ENCODE results near the gene HTR3E. TPM values are rescaled to one million over a fixed set of nuclear protein-coding genes. Genes with fewer than 3 reads are reported as not detected.

The HTR3E gene
- polyA plus RNA-seq, 2 of the 4 experiments (the other 2 are of a cell fraction): not detected

GRCh38 chr3:184126006-184126405 lies 29.1 kb downstream of the HTR3E start:
- no peaks in the 10 kb centered on the region for H3K9me3 ChIP-seq
- ChIA-PET POLR2A (no interaction called here), CTCF (no interaction called here)
- ATAC-seq (no peak), DNase-seq (ENCODE audit: low read depth in 1 of 2, low spot score in 1 of 2) (no peak), FAIRE-seq (no peak)
- no peak for TF ChIP-seq HOXB5 (CRISPR knock-in tag; IDR thresholded peaks at IDR 0.05)
- TF ChIP-seq MAX (IDR thresholded peaks at IDR 0.05): no peak
- no peak for TF ChIP-seq CBX8 (IDR thresholded peaks at IDR 0.05)
- no peak for TF ChIP-seq EHMT2 (IDR thresholded peaks at IDR 0.05; ENCODE audit: low read depth)
- TF ChIP-seq JUN (IDR thresholded peaks at IDR 0.05): no peak
- TF ChIP-seq CHD4 (IDR thresholded peaks at IDR 0.05; ENCODE audit: borderline replicate concordance): no peak
- no peak for TF ChIP-seq RCOR1 (IDR thresholded peaks at IDR 0.05; ENCODE audit: low read depth, low read length)
- no peak overlapping the region for H3K4me3 ChIP-seq
- no peak overlapping the region for H3K27ac ChIP-seq
- H3K4me1 ChIP-seq: no peaks in the 10 kb centered on the region
- 36% methylated on average over 3 of the region's 3 CpGs for WGBS (ENCODE audit: missing lambda C conversion rate)
- H3K4me2 ChIP-seq: no peak overlapping the region

- peak in 1 of 2 experiments; percentile 27 for DNase-seq (ENCODE audit: low read depth in 1 of 2, low spot score in 1 of 2)
- TF ChIP-seq NPAS2 (CRISPR knock-in tag; IDR thresholded peaks at IDR 0.05; ENCODE audit: borderline replicate concordance) (no peak), FOSB (CRISPR knock-in tag; IDR thresholded peaks at IDR 0.05) (no peak), RAD21 (conservative IDR thresholded peaks at IDR 0.05 in 1 of 2, IDR thresholded peaks at IDR 0.05 in 1 of 2) (peak in 1 of 2 experiments; percentile 29; a peak in 2 of 5 replicates), SREBF2 (IDR thresholded peaks at IDR 0.05) (no peak)
- Histone ChIP-seq H3K4me1 (peaks cover 5% of the 10 kb centered on the region; the same call in 1 of the 3 replicates), H3K27ac (no peak overlapping the region), H3K4me3 (no peak overlapping the region), H3K9me3 (no peaks in the 10 kb centered on the region), H3K4me2 (no peak overlapping the region)
- FAIRE-seq: no peak
- peak; percentile 66 to 88; a peak in 4 of 6 replicates for ATAC-seq
- 15% methylated on average over 2 of the region's 2 CpGs for WGBS (ENCODE audit: missing lambda C conversion rate)
- CTCF ChIA-PET: no interaction called here
- POLR2A ChIA-PET: no interaction called here
These were observed 32.1 kb downstream of the HTR3E start for GRCh38 chr3:184129012-184129411.

- peaks cover 12% of the 10 kb centered on the region; the same call in 2 of the 3 replicates for H3K4me1 ChIP-seq
- no peaks in the 10 kb centered on the region for H3K9me3 ChIP-seq
- WGBS (ENCODE audit: missing lambda C conversion rate): 91% methylated on average over 4 of the region's 4 CpGs
- POLR2A ChIA-PET: no interaction called here
- peak; percentile 79 for TF ChIP-seq MAFK (IDR thresholded peaks at IDR 0.05; ENCODE audit: partially characterized antibody)
- no peak for TF ChIP-seq MAX (IDR thresholded peaks at IDR 0.05)
- no peak for DNase-seq (ENCODE audit: low read depth in 1 of 2, low spot score in 1 of 2)
- no peak overlapping the region for H3K4me3 ChIP-seq
- no peak overlapping the region for H3K4me2 ChIP-seq
- ATAC-seq: no peak
- FAIRE-seq: no peak
- H3K27ac ChIP-seq: no peak overlapping the region
- CTCF ChIA-PET: interaction anchor here (2.6 kb wide), 1 partner anchor 93 kb away, joined by 7 read pairs; no protein-coding TSS in a partner anchor
These were observed 36.1 kb downstream of the HTR3E start for GRCh38 chr3:184132945-184133344.

- 3% methylated on average over 32 of the region's 37 CpGs for WGBS (ENCODE audit: missing lambda C conversion rate)
- Histone ChIP-seq H3K4me3 (peak overlapping the region; percentile 99), H3K4me1 (peaks cover 12% of the 10 kb centered on the region; the same call in 2 of the 3 replicates), H3K4me2 (peak overlapping the region; percentile 97), H3K9me3 (no peaks in the 10 kb centered on the region), H3K27ac (peak overlapping the region; percentile 95 to 97)
- ChIA-PET CTCF (interaction anchor here (0.9 to 3.6 kb wide), 4 partner anchors 11 to 238 kb away, joined by 3 to 20 read pairs (median 8); partner anchors contain the start of gene EEF1AKMT4), POLR2A (interaction anchor here (1.0 to 1.8 kb wide), 2 partner anchors 11 to 43 kb away, joined by 3 to 9 read pairs; no protein-coding TSS in a partner anchor)
- peak; percentile 82 to 83 for ATAC-seq
- FAIRE-seq: no peak
- TF ChIP-seq TFCP2L1 (CRISPR knock-in tag; IDR thresholded peaks at IDR 0.05) (no peak), POLR2A (IDR thresholded peaks at IDR 0.05; ENCODE audit: low read length) (peak; percentile 71), MAX (IDR thresholded peaks at IDR 0.05) (peak; percentile 99), MYC (IDR thresholded peaks at IDR 0.05; ENCODE audit: borderline replicate concordance, low read length) (peak; percentile 31; the same call in 1 of the 2 replicates), JUN (IDR thresholded peaks at IDR 0.05) (0 out of 5 replicates have a peak, but pooled peaks of 1 of the 2 experiments have one; percentile 26), BHLHE40 (IDR thresholded peaks at IDR 0.05; ENCODE audit: low read depth, low read length) (peak; percentile 34; the same call in 1 of the 2 replicates), FOSL2 (IDR thresholded peaks at IDR 0.05) (no peak), FOSL2 (CRISPR knock-in tag; IDR thresholded peaks at IDR 0.05) (no peak), E2F6 (IDR thresholded peaks at IDR 0.05; ENCODE audit: borderline replicate concordance, low read depth) (peak; percentile 97)
- DNase-seq (ENCODE audit: low read depth in 1 of 2, low spot score in 1 of 2): peak; percentile 54 to 85
These were observed 37.2 kb downstream of the HTR3E start for GRCh38 chr3:184133840-184134745.
